Measurements from ENCODE around the gene SPATA4. TPM values are rescaled to one million over a fixed set of nuclear protein-coding genes. Genes with fewer than 3 reads are reported as not detected.

SPATA4 gene
- polyA plus RNA-seq, 3 donors = not detected

DNA sequence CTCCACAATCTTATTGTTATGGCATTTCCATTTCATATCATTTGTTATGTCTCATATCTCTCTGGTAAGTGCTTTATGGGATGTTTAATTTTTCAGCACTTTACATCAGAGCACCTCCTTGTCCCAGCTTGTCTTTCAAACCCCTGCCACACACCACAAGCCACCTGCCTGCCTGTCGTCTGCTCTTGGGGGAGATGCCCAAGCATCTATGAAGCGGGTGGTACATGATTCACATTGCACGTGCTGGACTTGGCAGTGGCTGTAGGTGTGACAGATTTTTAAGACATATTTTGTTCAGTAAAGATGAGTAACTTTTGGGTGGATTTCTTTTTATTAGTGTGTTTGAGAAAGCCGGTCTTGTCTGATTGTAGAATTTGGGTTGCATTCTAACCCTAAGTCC is 14.2 kb upstream of the SPATA4 start:
- Mint-ChIP-seq H3K27ac (no peak overlapping the region), H3K9me3 (peaks cover 1 to 15% (median 5%) of the 10 kb centered on the region in 7 donors), H3K36me3 (no peaks in the 10 kb centered on the region), H3K4me3 (no peak overlapping the region), H3K27me3 (ENCODE audit: low read depth in 3 of 3) (peaks cover 0 to 10% (median 7%) of the 10 kb centered on the region in 3 donors), H3K4me1 (no peaks in the 10 kb centered on the region)
- DNase-seq = no peak
- H4K20me1 ChIP-seq (ENCODE audit: insufficient read depth, low read length) = no peaks in the 10 kb centered on the region
- H3K4me1 ChIP-seq (ENCODE audit: control insufficient read depth in 1 of 2, insufficient read depth in 2 of 2, low read length in 2 of 2) = no peaks in the 10 kb centered on the region
- no peak overlapping the region for H3K4me2 ChIP-seq (replicated peaks; ENCODE audit: extremely low read depth, low read length, poor library complexity, severe bottlenecking)
- no peak overlapping the region for H2AFZ ChIP-seq (ENCODE audit: insufficient read depth, low read depth, low read length, poor library complexity, severe bottlenecking)
- intact Hi-C loops (cut with micrococcal nuclease) = no loop called here
- TF ChIP-seq CTCF (IDR thresholded peaks at IDR 0.05) = no peak
- H3K4me3 ChIP-seq (replicated peaks in 1 of 3; ENCODE audit: low read depth in 2 of 3, low read length in 3 of 3) = no peak overlapping the region
- H3K27ac ChIP-seq (ENCODE audit: low read depth in 1 of 2, low read length in 2 of 2) = no peak overlapping the region
- H3K9ac ChIP-seq (ENCODE audit: insufficient read depth, low read length, poor library complexity, severe bottlenecking) = no peak overlapping the region
- H3K9me3 ChIP-seq (replicated peaks in 1 of 2; ENCODE audit: control insufficient read depth in 1 of 2, insufficient read depth in 1 of 2, low read length in 2 of 2) = peaks cover 0 to 3% of the 10 kb centered on the region in 2 donors
- H3K27me3 ChIP-seq (ENCODE audit: control insufficient read depth in 2 of 2, insufficient read depth in 2 of 2, low read length in 2 of 2) = no peaks in the 10 kb centered on the region
- H3K36me3 ChIP-seq (replicated peaks in 1 of 2; ENCODE audit: control insufficient read depth in 1 of 2, insufficient read depth in 2 of 2, low read length in 2 of 2) = no peaks in the 10 kb centered on the region
- 100% methylated on average over 2 of the region's 4 CpGs for WGBS (ENCODE audit: insufficient coverage)
- H3K79me2 ChIP-seq (ENCODE audit: insufficient read depth, low read length) = no peaks in the 10 kb centered on the region

- H3K27ac Mint-ChIP-seq = no peak overlapping the region
- Histone ChIP-seq H3K27ac (ENCODE audit: low read depth in 1 of 2, low read length in 2 of 2) (no peak overlapping the region), H3K27me3 (ENCODE audit: control insufficient read depth in 2 of 2, insufficient read depth in 2 of 2, low read length in 2 of 2) (no peaks in the 10 kb centered on the region), H4K20me1 (ENCODE audit: insufficient read depth, low read length) (no peaks in the 10 kb centered on the region), H2AFZ (ENCODE audit: insufficient read depth, low read depth, low read length, poor library complexity, severe bottlenecking) (no peak overlapping the region), H3K4me1 (ENCODE audit: control insufficient read depth in 1 of 2, insufficient read depth in 2 of 2, low read length in 2 of 2) (no peaks in the 10 kb centered on the region), H3K79me2 (ENCODE audit: insufficient read depth, low read length) (no peaks in the 10 kb centered on the region), H3K9ac (ENCODE audit: insufficient read depth, low read length, poor library complexity, severe bottlenecking) (no peak overlapping the region), H3K9me3 (replicated peaks in 1 of 2; ENCODE audit: control insufficient read depth in 1 of 2, insufficient read depth in 1 of 2, low read length in 2 of 2) (peaks cover 0 to 3% of the 10 kb centered on the region in 2 donors), H3K4me2 (replicated peaks; ENCODE audit: extremely low read depth, low read length, poor library complexity, severe bottlenecking) (no peak overlapping the region), H3K4me3 (replicated peaks in 1 of 3; ENCODE audit: low read depth in 2 of 3, low read length in 3 of 3) (no peak overlapping the region), H3K36me3 (replicated peaks in 1 of 2; ENCODE audit: control insufficient read depth in 1 of 2, insufficient read depth in 2 of 2, low read length in 2 of 2) (no peaks in the 10 kb centered on the region)
- H3K36me3 Mint-ChIP-seq = no peaks in the 10 kb centered on the region
- DNase-seq = no peak
- intact Hi-C loops (cut with micrococcal nuclease) = no loop called here
- no peak for TF ChIP-seq CTCF (IDR thresholded peaks at IDR 0.05)
- peaks cover 1 to 18% (median 5%) of the 10 kb centered on the region in 7 donors for H3K9me3 Mint-ChIP-seq
- no peak overlapping the region for H3K4me3 Mint-ChIP-seq
- WGBS (ENCODE audit: insufficient coverage) = 88% methylated on average over 1 of the region's 5 CpGs
- peaks cover 0 to 10% (median 7%) of the 10 kb centered on the region in 3 donors for H3K27me3 Mint-ChIP-seq (ENCODE audit: low read depth in 3 of 3)
- no peaks in the 10 kb centered on the region for H3K4me1 Mint-ChIP-seq
Observed at GRCh38 chr4:176207839-176208238, 12.5 kb upstream of the SPATA4 start.
